SK-N-SH (cell line): ENCODE data around the gene CACNA2D4.

Experiments used
- GABPA ChIP-seq: IDR thresholded peaks from 2 replicates; pipeline ENCODE4 v1.4.0; 2012; ENCODE audit warnings: low read depth, mild to moderate bottlenecking
- TF ChIP-seq, protein P1 (sequence below): fragments of 200-600 bp; sonication (generic); IDR thresholded peaks from 2 replicates; pipeline ENCODE4 v1.6.1; 2017; ENCODE audit warnings: antibody characterized with exemption, mild to moderate bottlenecking, moderate library complexity

DNA sequence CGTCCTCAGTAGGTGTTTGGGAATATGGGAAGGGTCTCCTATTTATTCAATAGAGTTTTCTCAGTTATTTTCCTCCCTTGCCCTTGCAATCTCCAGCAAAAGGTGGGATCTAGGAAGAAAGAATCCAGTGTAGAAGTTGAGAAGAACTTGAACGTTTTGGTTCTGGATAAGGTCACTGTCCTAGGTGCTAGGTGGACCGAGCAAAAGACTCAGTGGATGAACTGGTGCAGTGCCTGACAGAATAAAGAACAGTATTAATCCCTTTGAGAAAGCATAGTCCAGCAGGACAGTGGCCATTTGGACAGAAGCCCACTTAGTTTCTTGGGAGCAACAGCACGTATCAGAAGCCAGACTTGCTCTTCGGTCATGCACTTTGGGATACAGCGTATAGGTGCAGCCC is 130.7 kb downstream of the CACNA2D4 start:
- TF ChIP-seq, protein P1, sequence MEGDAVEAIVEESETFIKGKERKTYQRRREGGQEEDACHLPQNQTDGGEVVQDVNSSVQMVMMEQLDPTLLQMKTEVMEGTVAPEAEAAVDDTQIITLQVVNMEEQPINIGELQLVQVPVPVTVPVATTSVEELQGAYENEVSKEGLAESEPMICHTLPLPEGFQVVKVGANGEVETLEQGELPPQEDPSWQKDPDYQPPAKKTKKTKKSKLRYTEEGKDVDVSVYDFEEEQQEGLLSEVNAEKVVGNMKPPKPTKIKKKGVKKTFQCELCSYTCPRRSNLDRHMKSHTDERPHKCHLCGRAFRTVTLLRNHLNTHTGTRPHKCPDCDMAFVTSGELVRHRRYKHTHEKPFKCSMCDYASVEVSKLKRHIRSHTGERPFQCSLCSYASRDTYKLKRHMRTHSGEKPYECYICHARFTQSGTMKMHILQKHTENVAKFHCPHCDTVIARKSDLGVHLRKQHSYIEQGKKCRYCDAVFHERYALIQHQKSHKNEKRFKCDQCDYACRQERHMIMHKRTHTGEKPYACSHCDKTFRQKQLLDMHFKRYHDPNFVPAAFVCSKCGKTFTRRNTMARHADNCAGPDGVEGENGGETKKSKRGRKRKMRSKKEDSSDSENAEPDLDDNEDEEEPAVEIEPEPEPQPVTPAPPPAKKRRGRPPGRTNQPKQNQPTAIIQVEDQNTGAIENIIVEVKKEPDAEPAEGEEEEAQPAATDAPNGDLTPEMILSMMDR = no peak
- no peak for TF ChIP-seq GABPA
